DMS153 treated with DMSO at 0.1 percent for 48 hours (cell line): Measurements from ENCODE around the gene KCNT1.

ENCODE experiments used
- DNase-seq: peaks from one replicate; lab custom pipeline; 2025; ENCODE audit not compliant: unreplicated experiment; lab: John Stamatoyannopoulos, UW

KCNT1 gene

GRCh38 chr9:135744333-135745070, 42.5 kb downstream of the KCNT1 start:
- DNase-seq = no peak

DNA sequence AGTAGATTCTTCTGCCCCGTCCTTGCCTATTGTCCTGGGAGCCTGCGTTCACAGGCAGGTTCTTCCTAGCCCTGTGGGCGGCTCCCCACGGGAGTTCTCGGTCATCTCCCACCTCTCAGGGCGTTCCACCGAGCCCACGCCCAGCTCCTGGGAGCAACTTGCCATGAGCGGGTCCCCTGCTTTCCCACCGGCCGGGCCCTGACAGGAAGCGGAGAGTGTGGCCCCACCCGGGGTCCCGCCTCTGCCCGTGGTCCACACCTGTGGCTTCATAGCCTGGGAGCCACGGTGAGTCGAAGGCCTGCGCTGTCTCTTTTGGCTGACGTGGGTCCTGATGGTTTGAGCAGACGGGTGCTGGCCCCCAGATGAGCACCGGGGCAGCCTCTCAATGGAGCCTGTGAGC, 43.2 kb downstream of the KCNT1 start:
- no peak for DNase-seq

DNA sequence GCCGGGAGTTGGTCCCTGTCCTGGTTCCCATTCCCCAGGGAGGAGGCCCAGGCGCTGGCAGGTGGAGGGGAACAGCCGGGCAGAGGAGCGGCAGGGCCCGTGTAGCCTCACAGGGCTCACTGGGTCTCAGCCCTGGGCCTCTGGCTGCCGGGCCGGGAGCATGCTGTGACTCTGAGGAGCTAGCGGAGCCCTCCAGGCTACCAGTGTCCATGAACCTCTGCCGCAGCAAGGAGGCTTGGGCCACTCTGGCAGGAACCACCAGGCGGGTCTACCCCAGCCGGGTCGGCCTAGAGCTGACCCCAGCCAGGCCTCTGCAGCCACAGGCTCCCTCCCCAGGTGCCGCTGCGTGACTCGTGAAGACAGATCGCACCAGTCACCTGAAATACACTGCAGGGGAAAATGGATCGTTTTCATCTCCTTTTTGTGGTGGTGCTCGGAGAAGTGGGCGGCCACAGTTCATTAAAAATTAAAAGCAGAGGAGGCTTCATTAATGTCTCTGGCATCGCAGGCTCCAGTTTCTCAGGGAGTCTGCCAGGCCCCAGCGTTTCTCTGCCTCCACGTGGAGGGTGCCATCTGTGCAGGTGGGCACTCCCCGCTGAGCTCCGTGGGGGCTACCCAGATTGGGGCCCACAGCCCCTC, 43.8 kb downstream of the KCNT1 start:
- DNase-seq = no peak

- no peak for DNase-seq
These were observed 44.6 kb downstream of the KCNT1 start for GRCh38 chr9:135746565-135746964.

GRCh38 chr9:135747311-135747710, 45.3 kb downstream of the KCNT1 start:
- no peak for DNase-seq

DNA sequence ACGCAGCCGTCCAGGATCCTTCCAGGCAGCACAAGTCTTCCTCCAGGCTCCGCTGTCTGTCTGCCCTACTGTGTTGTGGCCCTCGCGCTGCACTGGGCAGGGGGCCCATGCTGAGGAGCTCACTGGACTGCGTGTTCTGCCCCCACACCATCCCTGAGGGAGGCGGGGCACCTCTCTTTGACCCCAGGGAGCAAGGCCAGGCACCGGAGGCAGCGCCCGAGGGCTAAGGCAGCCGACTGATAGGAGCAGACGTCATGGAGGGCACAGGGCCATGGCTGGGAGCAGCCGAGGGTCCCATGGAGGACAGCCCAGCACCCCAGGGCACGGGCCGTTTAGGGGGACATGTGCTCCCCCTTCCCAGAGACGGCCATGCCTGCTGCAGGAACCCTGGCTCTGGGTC, 46.7 kb downstream of the KCNT1 start:
- no peak for DNase-seq

- DNase-seq = no peak
These were observed 47.4 kb downstream of the KCNT1 start for GRCh38 chr9:135749171-135750045.

DNA sequence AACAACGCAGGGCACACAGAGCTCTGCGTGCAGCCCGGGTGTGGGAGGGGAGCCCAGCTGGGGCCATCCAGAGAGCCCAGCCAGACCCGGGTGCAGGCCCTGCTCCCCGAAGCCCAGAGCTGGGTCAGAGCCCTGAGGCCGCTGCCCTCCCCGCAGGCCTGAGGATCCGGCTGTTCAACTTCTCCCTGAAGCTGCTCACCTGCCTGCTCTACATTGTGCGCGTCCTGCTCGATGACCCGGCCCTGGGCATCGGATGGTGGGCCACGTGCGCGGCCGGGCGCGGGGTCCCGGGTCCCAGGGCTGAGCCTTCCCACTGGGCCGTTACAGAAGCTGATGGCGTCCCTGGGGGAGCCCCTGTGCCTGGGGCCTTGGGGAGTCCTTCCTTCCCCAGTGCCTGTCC, 48.8 kb downstream of the KCNT1 start:
- DNase-seq = no peak

DNA sequence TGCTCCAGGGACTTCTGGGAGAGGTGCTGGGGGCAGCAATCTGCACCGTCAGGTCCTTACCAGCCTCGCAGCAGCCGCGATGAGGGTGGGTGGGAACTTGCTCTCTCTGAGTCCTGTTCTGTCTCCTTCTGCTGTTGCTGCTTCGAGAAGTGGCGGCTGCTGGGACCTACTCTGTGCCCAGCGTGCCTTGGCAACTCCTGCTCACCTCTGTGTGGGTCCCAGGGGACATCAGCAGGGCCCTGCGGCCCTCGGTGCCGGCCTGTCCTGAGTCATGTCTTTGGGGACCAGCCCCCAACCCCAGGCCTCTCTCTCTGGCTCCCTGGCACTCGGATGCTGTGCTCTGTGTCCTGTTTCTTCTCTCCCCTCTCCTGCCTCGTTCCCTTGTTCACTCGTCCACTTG, 49.5 kb downstream of the KCNT1 start:
- no peak for DNase-seq

DNA sequence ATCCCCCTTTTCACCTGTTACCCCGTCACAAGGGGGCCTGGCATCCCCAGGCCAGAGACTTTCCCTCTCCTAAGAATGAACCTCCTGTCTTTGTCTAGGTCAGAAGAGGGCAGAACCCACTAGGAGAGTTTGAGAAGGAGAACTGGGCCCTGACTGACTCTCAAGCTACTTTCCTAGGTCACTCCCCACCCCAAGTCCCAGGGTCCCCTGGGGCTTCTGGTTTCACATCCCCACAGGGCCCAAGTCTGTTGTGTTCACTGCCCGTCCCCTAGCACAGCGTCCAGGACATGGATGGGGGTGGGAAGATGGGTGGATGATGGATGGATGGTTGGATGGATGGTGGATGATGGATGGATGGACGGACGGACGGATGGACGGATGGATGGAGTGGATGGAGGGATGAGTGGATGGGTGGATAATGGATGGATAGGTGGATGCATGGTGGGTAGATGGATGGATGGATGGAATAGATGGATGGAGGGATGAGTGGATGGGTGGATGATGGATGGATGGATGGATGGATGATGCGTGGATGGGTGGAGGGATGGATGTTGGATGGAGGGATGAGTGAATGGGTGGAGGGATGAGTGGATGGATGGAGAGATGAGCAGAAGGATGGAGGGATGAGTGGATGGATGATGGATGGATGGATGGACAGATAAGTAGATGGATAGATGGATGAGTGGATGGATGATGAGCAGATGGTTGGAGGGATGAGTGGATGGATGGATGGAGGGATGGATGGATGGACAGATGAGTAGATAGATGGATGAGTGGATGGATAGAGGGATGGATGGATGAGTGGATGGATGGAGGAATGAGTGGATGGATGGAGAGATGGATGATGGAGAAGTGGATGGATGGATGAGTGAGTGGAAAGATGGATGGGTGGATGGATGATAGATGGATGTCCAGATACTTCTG, 50.6 kb downstream of the KCNT1 start:
- DNase-seq = no peak

DNA sequence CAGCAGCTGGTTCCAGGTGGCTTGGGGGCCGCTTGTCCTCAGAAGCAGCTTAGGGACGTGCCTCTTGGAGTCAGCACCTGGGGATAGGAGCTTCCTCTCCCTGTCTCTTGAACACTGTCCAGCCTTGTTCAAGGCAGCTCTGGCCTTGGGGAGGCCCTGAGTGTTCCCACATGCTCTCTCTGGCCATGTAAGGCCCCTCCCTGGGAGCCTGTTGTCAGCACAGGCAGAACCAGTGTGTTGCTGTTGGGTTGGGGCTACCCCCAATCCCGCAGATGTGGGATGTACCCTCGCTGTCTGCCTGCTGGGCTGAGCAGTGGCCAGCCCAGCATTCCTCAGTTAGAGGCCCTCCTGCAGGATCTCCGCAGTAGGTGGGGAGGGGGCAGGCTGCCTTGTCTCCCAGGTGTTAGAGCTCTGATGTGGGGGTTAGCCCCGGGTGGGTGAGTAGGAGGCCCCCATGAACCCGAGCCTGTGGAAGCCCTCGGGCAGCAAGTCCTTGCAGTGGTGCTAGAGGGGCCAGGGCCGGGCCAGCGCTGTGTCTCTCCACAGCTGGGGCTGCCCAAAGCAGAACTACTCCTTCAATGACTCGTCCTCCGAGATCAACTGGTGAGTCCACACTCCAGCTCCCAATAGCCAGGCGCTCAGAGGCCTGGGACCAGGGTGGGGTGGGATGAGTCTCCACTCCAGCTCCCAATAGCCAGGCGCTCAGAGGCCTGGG, 51.6 kb downstream of the KCNT1 start:
- DNase-seq = no peak

DNA sequence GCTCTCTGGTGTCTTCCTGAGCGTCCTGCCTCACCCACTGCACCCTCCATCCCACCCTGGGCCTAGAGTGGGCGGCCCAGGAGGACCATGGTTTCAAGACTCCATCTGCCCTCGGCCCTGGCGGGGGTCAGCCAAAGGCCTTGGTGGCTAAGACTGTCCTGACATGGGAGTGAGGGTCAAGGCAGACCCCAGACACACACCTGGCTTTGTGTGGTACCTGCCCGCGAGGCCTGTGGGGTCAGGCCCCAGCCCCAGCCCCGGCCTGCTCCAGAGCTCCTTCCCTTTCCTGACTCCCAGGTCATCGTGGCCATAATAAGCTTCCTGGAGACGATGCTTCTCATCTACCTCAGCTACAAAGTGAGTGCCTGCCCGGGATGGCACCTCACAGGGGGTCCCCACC, 54.6 kb downstream of the KCNT1 start:
- DNase-seq = no peak

DNA sequence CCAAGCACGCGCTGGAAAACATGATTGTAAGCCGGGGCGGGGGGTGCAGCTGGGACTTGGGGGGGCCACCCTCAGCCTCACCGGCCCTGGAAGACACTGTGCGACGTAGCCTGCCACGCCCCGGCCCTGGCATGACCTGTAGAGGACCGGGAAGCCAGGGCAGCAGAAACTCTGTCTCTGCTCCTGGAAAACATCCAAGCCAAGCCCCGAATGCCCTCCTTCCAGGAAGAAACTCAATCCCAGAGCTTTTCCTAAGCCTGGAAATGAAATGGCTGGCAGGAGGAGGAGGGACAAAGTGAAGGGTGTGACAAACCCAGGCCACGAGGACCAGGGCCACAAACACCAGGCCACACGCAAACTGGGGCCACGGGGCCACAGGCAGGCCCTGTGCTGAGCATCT, 55.4 kb downstream of the KCNT1 start:
- DNase-seq = no peak

- no peak for DNase-seq
These were observed 56.1 kb downstream of the KCNT1 start for GRCh38 chr9:135758056-135758455.

DNA sequence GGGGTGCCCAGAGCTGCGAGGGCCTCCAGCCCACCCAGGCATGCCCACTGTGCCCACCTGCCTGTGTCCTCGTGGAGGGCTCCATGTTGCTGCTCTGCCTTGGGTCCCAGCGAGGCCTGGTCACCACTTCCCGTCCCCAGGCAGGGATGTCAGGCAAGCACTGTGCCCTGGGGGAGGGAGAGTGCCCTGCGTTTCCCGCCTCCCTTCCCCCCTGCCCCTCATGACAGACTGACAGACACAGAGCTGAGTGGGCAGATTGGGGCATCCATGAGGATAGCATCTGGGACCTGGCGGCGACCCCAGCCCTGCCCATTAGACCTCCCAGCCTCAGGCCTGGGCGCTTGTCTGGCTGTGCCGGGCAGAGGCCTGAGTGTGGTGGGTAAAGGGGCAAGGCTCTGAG, 56.9 kb downstream of the KCNT1 start:
- DNase-seq = no peak

- no peak for DNase-seq
These were observed 57.8 kb downstream of the KCNT1 start for GRCh38 chr9:135759676-135760300.

DNA sequence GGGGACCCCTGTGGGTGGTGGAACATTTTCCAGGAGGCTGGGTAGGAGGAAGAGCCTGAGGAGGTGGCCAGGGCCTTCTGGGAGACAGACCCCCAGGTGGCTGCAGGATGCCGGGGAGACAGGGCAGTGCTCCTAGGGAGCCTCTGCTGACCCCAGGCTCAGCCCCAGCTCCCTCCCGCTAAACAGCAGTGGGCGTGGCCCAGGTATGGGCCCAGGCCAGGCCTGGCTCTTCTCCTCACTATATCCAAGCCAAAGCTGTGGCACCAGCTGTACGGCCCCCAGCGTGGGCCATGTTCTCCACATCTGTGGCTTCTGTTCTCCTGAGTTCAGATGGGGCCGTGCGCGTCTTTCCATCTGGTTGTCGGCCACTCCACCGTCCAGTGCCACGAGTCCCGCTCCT, 58.5 kb downstream of the KCNT1 start:
- no peak for DNase-seq

DNA sequence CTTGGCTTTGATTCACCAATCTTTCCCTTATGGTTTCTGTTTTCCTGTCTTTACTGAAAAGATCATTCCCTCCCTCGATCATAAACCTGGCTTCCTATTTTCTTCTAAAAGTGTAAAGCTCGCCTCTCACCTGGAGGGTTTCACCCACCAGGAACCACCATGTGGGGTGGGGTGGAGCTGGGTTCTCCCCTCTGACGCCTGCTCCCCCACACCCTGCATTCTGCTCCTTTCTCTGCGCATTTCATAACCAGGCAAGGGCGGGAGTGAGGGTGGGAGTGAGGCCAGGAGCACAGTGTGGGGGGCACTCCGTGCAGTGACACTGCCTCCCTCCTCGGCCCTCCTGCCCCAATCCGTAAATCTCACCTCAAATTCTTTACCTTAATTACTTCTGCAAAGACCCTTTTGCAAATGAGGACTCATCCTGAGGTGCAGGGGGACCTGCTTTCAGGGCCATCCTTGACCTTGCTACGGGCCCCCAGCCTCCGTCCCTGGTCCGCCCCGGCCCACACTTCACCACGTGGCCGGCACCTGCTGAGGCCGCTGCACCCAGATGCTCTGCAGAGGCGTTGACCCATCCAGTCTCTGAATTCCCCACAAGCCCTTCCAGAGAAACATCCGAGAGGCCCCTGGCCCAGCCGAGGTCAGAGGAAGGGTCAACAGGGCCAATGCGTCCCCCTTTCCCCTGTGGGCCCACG, 59.3 kb downstream of the KCNT1 start:
- DNase-seq = no peak

- no peak for DNase-seq
These were observed 59.8 kb downstream of the KCNT1 start for GRCh38 chr9:135761845-135762168.
